K562 (cell line): ENCODE measurements around the gene IDI1. TPM values are rescaled to one million over a fixed set of nuclear protein-coding genes. Genes with fewer than 3 reads are reported as not detected.

Experiments
- ATAC-seq: fragments of 200-7000 bp; cut with Tn5 transposase; 3 replicates; pipeline ENCODE4 v1.9.1; 2020; ENCODE audit warnings: moderate library complexity
- BruUV-seq: library from RNA; stranded (reverse); fragments of 400-500 nt; replicated peaks from 2 replicates; lab custom pipeline; 2021; lab: Mats Ljungman, UMichigan
- CTCF ChIA-PET: fragments of 300-600 bp; formaldehyde crosslinking; extraction: SDS; loops from one replicate; lab custom pipeline; 2021; ENCODE audit warnings: low intra/inter-chr PET ratio; lab: Yijun Ruan, JAX
- POLR2A ChIA-PET: fragments of 300-600, 350-650 bp; sonication (Branson Sonifier 250); formaldehyde crosslinking; extraction: SDS; loops from one replicate; lab custom pipeline; 2021; ENCODE audit warnings: antibody characterized with exemption, inconsistent platforms; lab: Yijun Ruan, JAX
- DNase-seq, 4 experiments: peaks; one replicate each; pipeline versions ENCODE4 v3.0.0 to v3.0.0-alpha.2; 2011 to 2018; ENCODE audit warnings: low spot score in 3 of 4, mixed read lengths in 3 of 4; ENCODE audit errors: extremely low read depth in 1 of 4
- FAIRE-seq: peaks from 2 replicates; lab custom pipeline; 2011; peaks lifted over from hg19 to GRCh38; lab: Jason Lieb, UNC
- H2AFZ ChIP-seq: 2 replicates; pipeline ENCODE4 v1.6.0; 2011; ENCODE audit warnings: low read depth, low read length, control low read depth, inconsistent platforms
- H3K27ac ChIP-seq: fragments of 200-600 bp; 3 replicates; pipeline ENCODE4 v1.8.0; 2011; ENCODE audit warnings: low read depth, mild to moderate bottlenecking, control low read depth, inconsistent platforms, low read length, moderate library complexity, mixed read lengths; ENCODE audit errors: extremely low read depth
- H3K27me3 ChIP-seq, 2 experiments: fragments of 300-600 bp in 1 of 2; 2 replicates in 1 of 2; 3 replicates in 1 of 2; pipeline versions ENCODE4 v1.6.0 to v1.8.0; 2011; ENCODE audit warnings: inconsistent platforms in 2 of 2, low read length in 2 of 2, mild to moderate bottlenecking in 1 of 2, mixed read lengths in 1 of 2, moderate library complexity in 1 of 2; ENCODE audit not compliant: control insufficient read depth in 2 of 2, insufficient read depth in 2 of 2
- H3K36me3 ChIP-seq: fragments of 300-600 bp; 3 replicates; pipeline ENCODE4 v1.8.0; 2011; ENCODE audit warnings: mild to moderate bottlenecking, low read length, inconsistent platforms; ENCODE audit not compliant: control insufficient read depth, insufficient read depth
- H3K4me1 ChIP-seq, 2 experiments: fragments of 200-600 bp in 1 of 2; replicated peaks in 1 of 2; 2 replicates in 1 of 2; 3 replicates in 1 of 2; pipeline versions ENCODE4 v1.5.1 to v1.8.0; 2011; ENCODE audit warnings: inconsistent platforms in 2 of 2, low read length in 2 of 2, mild to moderate bottlenecking in 1 of 2, mixed read lengths in 1 of 2, moderate library complexity in 1 of 2; ENCODE audit not compliant: control insufficient read depth in 2 of 2, insufficient read depth in 2 of 2
- H3K4me2 ChIP-seq: 2 replicates; pipeline ENCODE4 v1.6.1; 2011; ENCODE audit warnings: low read length, control low read depth, inconsistent platforms, mixed read lengths; ENCODE audit not compliant: insufficient read depth
- H3K4me3 ChIP-seq: fragments of 200-600 bp; sonication (generic), shearing (Covaris generic); 2 replicates; pipeline ENCODE4 v1.5.1; 2016; ENCODE audit warnings: control low read depth, inconsistent platforms
- H3K79me2 ChIP-seq: fragments of 200-600 bp; 3 replicates; pipeline ENCODE4 v1.8.0; 2011; ENCODE audit warnings: low read length, inconsistent platforms; ENCODE audit not compliant: control insufficient read depth, insufficient read depth
- H3K9ac ChIP-seq, 2 experiments: 2 replicates each; pipeline versions ENCODE4 v1.6.0 to v1.6.1; 2011; ENCODE audit warnings: low read depth in 2 of 2, low read length in 2 of 2, control low read depth in 1 of 2, inconsistent platforms in 1 of 2, mild to moderate bottlenecking in 1 of 2, mixed read lengths in 1 of 2; ENCODE audit not compliant: insufficient read depth in 1 of 2
- H3K9me1 ChIP-seq: one replicate; pipeline ENCODE4 v1.6.0; 2011; ENCODE audit warnings: inconsistent platforms, mild to moderate bottlenecking, low read length, moderate library complexity; ENCODE audit not compliant: control insufficient read depth, insufficient read depth
- H3K9me3 ChIP-seq: replicated peaks from 2 replicates; pipeline ENCODE4 v1.5.1; 2011; ENCODE audit warnings: low read depth, low read length, inconsistent platforms; ENCODE audit not compliant: control insufficient read depth, insufficient read depth
- H4K20me1 ChIP-seq: replicated peaks from 2 replicates; pipeline ENCODE4 v1.6.1; 2011; ENCODE audit warnings: low read length, inconsistent platforms, mixed read lengths; ENCODE audit not compliant: control insufficient read depth, insufficient read depth
- ATF7 ChIP-seq: fragments of 450-650 bp; IDR thresholded peaks from 2 replicates; pipeline ENCODE4 v1.7.1; 2014; ENCODE audit warnings: mild to moderate bottlenecking, moderate library complexity
- CBX2 ChIP-seq: fragments of 200-600 bp; sonication (generic); IDR thresholded peaks from one replicate; pipeline ENCODE4 v1.6.1; 2012; ENCODE audit warnings: mild to moderate bottlenecking, low read length, inconsistent platforms; ENCODE audit not compliant: insufficient read depth, poor library complexity, severe bottlenecking
- KAT7 ChIP-seq: sonication (generic); formaldehyde crosslinking; IDR thresholded peaks from 2 replicates; pipeline ENCODE4 v1.8.0; 2022; ENCODE audit warnings: missing genetic modification reagents, mild to moderate bottlenecking, borderline replicate concordance
- MXI1 ChIP-seq: IDR thresholded peaks from 2 replicates; pipeline ENCODE4 v1.6.1; 2011; ENCODE audit warnings: low read depth, mild to moderate bottlenecking, improper control_type of control experiment, low read length
- NFYB ChIP-seq: IDR thresholded peaks from 2 replicates; pipeline ENCODE4 v1.6.1; 2011; ENCODE audit warnings: mild to moderate bottlenecking, moderate library complexity; ENCODE audit not compliant: insufficient read length; ENCODE audit errors: extremely low read depth
- ZNF384 ChIP-seq: IDR thresholded peaks from 2 replicates; pipeline ENCODE4 v1.6.1; 2012; ENCODE audit warnings: low read depth, low read length, improper control_type of control experiment
- WGBS: fragments of 100-300 bp; shearing (Covaris generic); methylation state at CpG from one replicate; pipeline ENCODE4 v1.1.6; 2016; ENCODE audit warnings: low coverage, mixed read lengths; ENCODE audit not compliant: insufficient coverage; ENCODE audit errors: missing lambda C conversion rate; 5-methylcytosine and 5-hydroxymethylcytosine counted together
- in situ Hi-C: fragments of 300-500 bp; cut with MboI; formaldehyde crosslinking; loops from 4 replicates; pipeline ENCODE4 v1.15.0; 2018; ENCODE audit warnings: inconsistent platforms, mixed read lengths
- intact Hi-C: fragments of 100-400 bp; cut with micrococcal nuclease; formaldehyde crosslinking; loops from 2 replicates; pipeline ENCODE4 v1.14.2; 2022
- polyA plus RNA-seq, 8 experiments: library from polyadenylated mRNA; depleted of rRNA in 4 of 8; stranded (reverse) in 5 of 8; unstranded in 3 of 8; fragments of >200 nt; fragmentation: Nextera tagmentation in 2 of 8; fragmentation: Illumina TruSeq in 1 of 8; extraction: Ambion mirVana in 2 of 8; extraction: Trizol in 1 of 8; gene quantifications; 2 replicates each; pipeline versions ENCODE4 v1.2.1 to v1.2.3, GENCODE V29; 2011 to 2014; ENCODE audit warnings: inconsistent platforms in 1 of 8, missing spikeins in 1 of 8
- total RNA-seq, 7 experiments: library from RNA; depleted of rRNA in 6 of 7; stranded (reverse); fragments of >200 nt in 6 of 7; fragmentation: Illumina TruSeq in 2 of 7; extraction: Trizol in 2 of 7; gene quantifications; 2 replicates each; pipeline versions ENCODE4 v1.2.1 to v1.2.3, GENCODE V29; 2011 to 2021; ENCODE audit warnings: low replicate concordance in 1 of 7
- TF ChIP-seq, protein P1 (sequence below): fragments of 250-450 bp; sonication (Bioruptor Pico); IDR thresholded peaks from 2 replicates; pipeline ENCODE4 v1.5.0; 2021; ENCODE audit warnings: mild to moderate bottlenecking, moderate library complexity
- TF ChIP-seq, protein P2 (sequence below): fragments of 200-400 bp; formaldehyde crosslinking; IDR thresholded peaks from 2 replicates; pipeline ENCODE4 v1.6.1; 2017; ENCODE audit warnings: mild to moderate bottlenecking, low read depth, low read length, moderate library complexity

Gene IDI1
- total and polyA plus RNA-seq, 9 of the 15 experiments (the other 6 are each of a cell fraction or from before 2014, with no cell fraction given): 70.0 to 265 (median 119) TPM

DNA sequence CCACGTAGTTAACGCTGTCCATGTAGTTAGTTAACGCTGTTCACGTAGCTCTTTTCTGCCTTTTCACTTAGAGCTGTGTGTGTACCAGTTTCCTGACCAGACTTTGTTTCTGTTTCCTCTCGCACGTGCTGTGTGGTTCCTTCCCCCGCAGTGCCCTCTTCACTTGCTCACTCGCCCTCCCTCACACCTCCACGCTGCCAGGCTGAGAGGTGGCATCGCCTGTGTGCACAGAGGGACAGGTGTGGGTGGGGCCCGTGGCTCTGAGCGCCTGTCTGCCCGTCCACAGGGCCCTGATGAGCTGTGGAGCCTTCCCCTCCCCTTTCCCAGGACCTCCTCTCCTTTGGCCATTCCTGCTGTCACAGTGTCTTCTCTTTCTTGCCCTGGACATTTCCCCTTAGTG lies 37.9 kb upstream of the IDI1 start (continued):
- TF ChIP-seq, protein P1, sequence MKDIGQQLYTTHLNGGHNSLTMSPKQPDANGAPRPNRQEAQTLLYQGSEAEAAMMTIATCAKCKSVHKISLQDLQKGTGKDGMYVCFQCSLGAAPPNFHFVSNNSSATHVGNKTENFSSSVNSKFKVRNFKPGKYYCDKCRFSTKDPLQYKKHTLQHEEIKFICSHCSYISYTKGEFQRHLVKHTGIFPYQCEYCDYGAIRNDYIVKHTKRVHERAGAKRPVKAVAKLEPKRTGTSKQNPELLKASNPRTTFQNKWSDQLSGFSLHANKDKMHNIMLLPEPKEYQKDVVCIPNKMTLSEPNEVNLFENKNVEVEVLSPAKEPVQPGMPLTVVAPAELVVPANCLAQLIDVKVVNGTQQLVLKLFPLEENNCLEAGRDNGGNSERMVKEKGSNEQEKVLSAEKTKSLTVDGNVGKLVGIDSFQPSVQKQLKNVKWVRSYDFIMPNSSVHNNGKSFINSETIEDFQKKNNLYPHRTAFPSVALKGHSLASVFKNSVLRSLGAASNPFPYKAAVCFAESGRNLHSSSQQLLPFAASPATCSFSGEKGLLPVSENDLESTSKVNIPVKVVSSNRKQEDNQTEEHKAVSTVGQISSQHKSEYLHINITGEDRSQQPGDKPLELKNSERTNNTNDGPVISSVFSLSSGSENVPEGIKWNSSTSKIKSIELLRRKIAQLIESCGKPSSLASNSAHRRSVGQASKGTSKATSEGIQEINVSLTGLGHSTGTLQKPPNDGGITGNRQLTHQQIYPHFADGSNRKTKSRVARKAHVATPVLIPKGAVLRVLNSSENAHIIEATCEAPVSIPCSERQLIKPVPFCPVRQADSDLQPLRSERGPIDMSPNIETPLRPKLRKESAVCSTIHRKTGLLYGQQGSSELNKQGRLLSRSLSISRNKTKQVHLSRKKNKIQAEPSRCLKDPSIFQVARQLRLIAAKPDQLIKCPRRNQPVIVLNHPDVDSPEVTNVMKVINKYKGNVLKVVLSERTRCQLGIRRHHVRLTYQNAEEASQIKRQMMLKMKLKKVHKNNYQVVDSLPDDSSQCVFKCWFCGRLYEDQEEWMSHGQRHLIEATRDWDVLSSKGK (CRISPR knock-in tag): no peak
- TF ChIP-seq ATF7: no peak

DNA sequence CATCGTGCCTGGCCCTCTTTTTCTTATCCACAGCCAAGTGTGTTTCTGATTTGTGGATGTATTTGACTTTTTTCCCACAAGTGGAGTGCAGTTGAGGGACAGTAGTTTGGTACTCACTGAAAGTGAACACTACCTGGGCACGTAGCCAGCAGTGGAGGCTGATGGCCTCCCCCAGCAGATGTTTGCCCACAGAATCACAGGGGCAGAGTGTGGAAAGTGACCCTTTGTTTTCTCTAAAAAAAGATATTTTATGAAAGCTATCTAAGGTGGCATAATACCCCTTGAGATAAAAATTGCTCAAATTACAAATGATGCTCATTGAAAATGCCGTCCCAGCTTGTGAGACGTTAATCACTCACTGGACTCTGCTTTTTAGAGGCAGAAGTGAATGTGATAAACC lies 36.3 kb upstream of the IDI1 start:
- Histone ChIP-seq H3K4me2 (no peak overlapping the region), H3K9me3 (no peaks in the 10 kb centered on the region), H4K20me1 (0 out of 2 replicates have a peak, but pooled peaks cover 3% of the 10 kb centered on the region), H3K27ac (no peak overlapping the region), H3K36me3 (peaks cover 66% of the 10 kb centered on the region), H3K4me3 (no peak overlapping the region), H3K9me1 (no peaks in the 10 kb centered on the region), H3K27me3 (no peaks in the 10 kb centered on the region), H3K79me2 (no peaks in the 10 kb centered on the region), H3K4me1 (no peaks in the 10 kb centered on the region), H2AFZ (no peak overlapping the region), H3K9ac (no peak overlapping the region)
- FAIRE-seq (no peak), DNase-seq (no peak), ATAC-seq (no peak)
- intact Hi-C loops: no loop called here
- TF ChIP-seq NFYB: no peak
- no peak for TF ChIP-seq KAT7 (CRISPR knock-in tag)
- no peak for TF ChIP-seq CBX2
- TF ChIP-seq ZNF384: no peak
- TF ChIP-seq, protein P2, sequence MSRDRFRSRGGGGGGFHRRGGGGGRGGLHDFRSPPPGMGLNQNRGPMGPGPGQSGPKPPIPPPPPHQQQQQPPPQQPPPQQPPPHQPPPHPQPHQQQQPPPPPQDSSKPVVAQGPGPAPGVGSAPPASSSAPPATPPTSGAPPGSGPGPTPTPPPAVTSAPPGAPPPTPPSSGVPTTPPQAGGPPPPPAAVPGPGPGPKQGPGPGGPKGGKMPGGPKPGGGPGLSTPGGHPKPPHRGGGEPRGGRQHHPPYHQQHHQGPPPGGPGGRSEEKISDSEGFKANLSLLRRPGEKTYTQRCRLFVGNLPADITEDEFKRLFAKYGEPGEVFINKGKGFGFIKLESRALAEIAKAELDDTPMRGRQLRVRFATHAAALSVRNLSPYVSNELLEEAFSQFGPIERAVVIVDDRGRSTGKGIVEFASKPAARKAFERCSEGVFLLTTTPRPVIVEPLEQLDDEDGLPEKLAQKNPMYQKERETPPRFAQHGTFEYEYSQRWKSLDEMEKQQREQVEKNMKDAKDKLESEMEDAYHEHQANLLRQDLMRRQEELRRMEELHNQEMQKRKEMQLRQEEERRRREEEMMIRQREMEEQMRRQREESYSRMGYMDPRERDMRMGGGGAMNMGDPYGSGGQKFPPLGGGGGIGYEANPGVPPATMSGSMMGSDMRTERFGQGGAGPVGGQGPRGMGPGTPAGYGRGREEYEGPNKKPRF: no peak
- TF ChIP-seq MXI1: no peak
- WGBS: 95% methylated on average over 3 of the region's 4 CpGs
- POLR2A ChIA-PET: no interaction called here
- CTCF ChIA-PET: no interaction called here
- no TSS peak for BruUV-seq
- in situ Hi-C loops: no loop called here
